Hypothalamus (tissue), 51 donors: ENCODE results near the gene ZMIZ1.

Source experiments
- DNase-seq, 51 donors: peaks; one replicate each; lab custom pipeline; 2025; lab: John Stamatoyannopoulos, UW

Gene ZMIZ1

DNA sequence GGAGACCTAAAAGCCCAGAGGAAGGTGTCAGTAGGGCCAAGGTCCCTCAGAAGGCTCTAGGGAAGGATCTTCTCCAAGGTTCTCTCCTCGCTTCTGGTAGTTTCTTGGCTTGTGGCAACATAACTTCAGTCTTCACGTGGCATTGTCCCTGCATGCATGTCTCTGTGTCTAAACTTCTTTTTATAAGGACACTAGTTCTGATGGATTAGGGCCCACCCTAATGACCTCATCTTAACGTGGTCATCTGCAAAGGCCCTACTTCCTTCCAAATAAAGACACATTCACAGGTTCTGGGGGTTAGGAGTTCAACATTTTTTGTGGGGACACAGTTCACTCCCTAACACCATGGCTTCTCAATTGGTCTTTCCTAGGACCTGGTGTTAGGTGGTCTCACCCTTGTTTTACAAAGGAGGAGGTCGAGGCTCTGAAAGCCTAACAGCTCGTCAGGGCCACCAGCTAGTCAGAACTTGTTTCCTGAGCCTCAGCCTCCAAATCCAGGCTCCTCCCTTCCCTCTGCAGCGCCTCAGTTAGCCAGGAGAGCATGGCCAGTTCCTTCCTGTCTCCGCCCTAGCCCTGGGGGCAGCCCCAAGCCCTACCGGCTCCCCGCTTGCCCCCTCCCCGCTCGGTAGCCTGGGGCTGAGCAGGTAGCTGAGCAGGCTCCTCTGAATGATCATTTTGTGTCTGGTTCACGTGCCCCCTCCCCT, 168.8 kb downstream of the ZMIZ1 start:
- no peak for DNase-seq

DNA sequence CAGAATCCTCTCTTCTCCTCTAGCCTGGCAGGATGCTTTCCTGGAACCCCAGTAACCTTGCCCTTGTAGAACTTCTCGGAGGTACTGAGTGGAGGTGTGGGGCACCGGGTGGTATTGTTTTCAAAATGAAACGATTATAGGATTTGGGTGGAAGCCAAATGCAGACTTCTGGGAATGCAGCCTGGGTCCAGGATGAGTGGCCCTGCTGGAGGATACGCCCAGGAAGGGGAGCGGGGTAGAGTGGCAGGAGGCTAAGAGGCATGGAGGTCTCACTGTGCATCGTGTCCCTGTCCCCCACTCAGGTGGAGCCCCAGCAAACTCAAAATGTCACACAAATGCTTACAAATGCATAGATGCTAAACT, 169.4 kb downstream of the ZMIZ1 start:
- DNase-seq: no peak

- no peak for DNase-seq
These were observed 169.8 kb downstream of the ZMIZ1 start for GRCh38 chr10:79238606-79239005.

DNA sequence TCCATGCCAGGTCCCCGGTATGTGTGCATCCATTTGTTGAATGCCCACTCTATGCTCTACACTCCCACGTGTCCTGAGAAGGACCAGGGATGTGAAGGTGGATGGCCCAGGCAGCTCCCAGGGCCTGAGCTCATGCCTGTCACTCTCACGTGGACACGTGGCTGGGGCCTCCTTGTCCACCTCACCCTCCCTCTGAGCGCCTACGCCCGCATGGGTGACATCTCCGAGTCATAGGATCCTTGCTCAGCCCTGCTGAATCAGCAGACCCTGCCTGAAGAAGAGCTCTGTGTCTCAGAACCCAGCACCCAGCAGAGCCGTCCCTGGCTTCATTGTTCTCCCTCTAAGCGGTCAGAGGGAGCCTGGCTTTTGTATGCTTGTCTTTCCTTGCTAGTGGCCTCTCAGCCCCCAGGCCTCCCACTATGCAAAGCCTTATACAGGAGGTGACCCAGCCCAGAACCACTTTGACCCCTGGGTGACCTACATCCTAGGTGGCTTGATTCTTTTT, 170.6 kb downstream of the ZMIZ1 start:
- DNase-seq: peak in 34 of 51 donors; percentile 35 to 87 (median 60)

DNA sequence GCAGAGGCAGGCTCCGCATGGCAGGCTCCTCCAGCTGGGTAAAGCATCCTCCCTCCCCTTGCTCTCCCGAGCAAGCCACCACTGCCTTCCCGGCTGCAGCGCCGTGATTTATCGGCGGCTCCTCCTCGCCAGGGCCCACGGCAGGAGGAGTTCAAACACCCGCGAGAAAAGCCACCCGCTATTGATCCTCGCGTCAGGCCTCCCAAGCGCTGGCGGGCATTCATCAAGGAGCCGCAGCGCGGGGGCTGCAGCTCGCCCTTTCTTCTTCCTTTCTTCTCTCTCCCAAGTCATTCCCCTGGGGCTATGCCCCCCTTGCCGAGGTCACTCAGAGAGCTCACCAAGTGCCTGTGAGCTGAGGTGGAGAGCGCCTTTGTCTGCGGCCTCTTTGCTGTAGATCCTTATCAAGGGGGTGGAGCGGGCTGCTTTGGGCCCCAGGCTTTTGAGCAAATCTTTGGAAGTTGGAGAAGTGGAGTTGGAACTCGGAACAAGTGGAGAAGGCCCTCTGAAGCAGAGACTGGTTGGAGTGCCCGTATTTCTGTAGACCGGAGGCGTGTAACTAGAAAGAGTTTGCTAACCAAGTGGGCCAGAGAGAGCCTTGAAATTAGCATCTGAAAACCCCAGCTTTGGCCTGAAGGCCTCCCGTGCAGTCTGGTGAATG, 171.3 kb downstream of the ZMIZ1 start:
- peak in 1 of 51 donors; percentile 34 for DNase-seq

DNA sequence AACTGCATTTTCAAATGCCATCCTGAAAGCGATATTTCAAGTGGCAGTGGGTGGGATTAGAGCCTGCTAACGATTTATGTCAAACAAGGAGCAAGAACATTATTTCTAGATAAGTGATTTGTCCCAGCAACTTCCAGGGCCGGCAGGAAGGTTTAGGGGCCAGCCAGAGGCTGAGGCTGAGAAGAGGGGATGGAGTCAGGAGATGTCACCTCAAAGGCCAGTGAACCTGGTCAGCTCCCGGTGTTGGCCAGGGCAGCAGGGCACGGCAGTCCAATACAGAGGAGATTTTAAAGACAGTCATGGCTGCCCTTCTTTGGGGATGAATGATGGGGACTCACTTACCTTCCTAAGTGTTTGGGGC, 172.8 kb downstream of the ZMIZ1 start:
- DNase-seq: no peak

DNA sequence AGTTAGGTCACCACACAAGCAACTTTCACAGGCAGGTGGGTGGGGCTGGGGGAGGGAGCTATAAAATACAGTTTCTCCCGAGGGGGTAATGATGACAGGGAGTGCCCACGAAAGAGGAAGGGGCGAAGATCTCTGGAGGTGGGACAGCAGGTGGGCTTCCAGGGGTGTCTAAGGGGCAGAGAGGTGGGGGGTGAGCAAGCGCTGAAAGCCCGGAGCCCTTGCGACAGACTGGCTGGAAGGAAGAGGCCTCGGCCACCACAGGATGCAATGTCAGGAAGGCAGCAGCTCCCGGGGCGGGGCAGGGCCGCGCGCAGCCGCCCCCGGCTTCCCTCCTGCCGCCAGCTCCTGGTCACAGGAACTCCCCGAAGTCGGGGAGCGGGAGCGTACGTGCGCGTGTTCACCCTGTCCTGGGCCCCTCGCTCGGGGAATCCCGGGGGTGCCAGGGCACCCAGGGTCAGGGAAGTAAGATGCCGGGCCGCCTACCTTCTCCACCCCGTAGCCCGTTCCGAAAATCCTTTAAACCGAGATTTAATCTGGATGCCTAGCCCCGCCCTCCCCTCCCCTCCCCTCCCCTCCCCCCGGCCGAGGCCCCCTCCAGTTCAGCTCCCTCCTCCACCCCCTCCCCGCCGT, 173.3 kb downstream of the ZMIZ1 start:
- DNase-seq: peak in 15 of 51 donors; percentile 31 to 75 (median 41)

GRCh38 chr10:79242620-79243152, 173.9 kb downstream of the ZMIZ1 start:
- DNase-seq: peak in 31 of 51 donors; percentile 26 to 80 (median 57)

- DNase-seq: peak in 40 of 51 donors; percentile 29 to 82 (median 60)
These were observed 174.7 kb downstream of the ZMIZ1 start for GRCh38 chr10:79243181-79244067.

DNA sequence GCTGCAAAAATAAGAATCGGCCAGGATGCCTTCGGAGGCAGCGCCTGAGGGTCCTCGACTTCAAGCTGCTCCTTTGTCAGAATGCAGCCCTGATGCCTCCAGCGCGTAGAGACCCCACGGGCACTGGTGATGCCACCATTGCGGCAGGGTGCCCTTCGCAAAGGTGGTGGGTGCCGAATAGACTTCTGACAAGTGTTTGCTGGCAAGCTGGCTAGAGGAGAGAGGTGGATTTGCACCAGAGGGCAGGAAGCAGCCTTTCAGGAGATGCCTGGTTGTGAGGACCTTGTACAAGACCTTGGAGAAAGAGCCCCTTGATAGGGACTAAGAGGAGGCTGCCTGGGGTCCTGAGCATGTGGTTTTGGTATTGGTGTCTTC, 175.3 kb downstream of the ZMIZ1 start:
- peak in 2 of 51 donors; percentile 67 to 69 for DNase-seq

DNA sequence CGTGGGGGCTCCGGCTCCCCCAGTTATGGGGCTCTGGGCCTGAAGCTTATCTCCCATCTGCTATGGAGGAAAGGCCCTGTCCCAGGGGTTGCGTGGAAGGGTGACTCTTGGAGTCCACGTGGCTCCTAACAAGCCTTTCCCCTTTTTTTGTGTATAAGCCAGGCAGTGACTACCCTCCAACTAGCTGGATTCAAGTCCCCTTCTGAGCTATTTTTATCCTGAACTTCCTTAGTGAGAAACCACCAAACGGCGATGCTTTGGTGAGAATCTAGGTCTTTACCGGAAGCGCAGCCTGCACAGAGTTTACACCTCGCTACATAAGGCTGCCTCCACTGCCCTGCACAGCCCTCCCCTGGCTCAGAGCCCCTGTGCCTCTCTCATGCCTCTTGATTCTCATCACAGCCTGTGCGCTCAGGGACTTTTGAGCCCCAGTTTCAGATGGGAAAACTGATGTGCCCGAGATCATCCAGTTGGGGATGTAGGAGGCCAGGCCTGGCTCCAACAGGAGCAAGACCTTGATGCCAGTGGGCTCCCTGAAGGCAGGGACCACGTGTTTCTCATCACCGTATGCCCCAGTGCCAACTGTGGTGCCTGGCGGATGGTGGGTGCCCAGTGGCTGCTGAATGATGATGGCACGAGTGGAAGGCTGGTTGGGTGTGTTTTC, 176.2 kb downstream of the ZMIZ1 start:
- DNase-seq: peak in 1 of 51 donors; percentile 46

GRCh38 chr10:79245539-79246208, 176.9 kb downstream of the ZMIZ1 start:
- no peak for DNase-seq

GRCh38 chr10:79246209-79246581, 177.4 kb downstream of the ZMIZ1 start:
- DNase-seq: peak in 45 of 51 donors; percentile 40 to 95 (median 81)

- DNase-seq: peak in 21 of 51 donors; percentile 41 to 86 (median 70)
These were observed 178.0 kb downstream of the ZMIZ1 start for GRCh38 chr10:79246606-79247275.

GRCh38 chr10:79247373-79248137, 178.8 kb downstream of the ZMIZ1 start:
- DNase-seq: no peak

DNA sequence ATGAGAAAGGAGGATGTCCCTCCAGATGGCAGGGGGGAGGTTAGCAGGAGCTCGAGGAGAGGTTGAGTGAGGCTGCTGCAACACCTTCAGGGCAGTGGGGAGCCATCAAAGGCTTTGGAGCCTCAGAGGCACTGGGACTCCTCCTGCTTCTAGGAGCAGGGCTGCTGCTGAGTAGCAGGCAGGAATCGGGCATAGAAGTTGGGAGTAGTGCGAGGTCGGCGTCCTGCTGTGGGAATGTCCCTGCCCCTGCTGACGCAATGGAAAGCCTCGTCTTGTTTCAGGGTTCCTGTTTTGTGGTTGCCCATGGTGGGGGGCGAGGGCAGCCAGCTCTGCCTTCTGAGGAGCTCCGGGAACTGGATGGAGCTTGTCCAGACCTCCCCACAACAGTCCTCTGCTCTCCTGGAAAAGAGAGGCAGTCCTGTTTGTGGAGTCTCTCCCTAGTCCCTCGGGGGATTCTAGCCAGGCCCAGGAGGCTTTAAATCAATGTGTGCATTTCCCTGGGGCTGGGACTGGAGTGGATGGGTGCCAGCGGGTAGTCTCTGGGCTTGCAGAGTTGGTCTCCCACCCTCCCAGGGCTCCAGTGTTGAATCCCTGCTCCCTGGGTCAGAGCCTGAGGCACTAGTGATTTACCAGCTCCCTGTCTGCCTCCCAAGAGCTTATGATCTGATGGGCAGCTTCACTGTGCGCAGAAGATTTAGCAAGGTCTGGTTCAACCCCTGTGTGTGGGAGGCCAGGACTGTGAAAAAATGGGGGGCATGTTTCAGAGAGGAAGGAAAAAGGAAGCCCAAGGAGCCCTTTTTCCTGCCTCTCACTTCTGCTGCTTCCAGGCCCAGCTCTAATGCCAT, 179.8 kb downstream of the ZMIZ1 start:
- peak in 36 of 51 donors; percentile 34 to 86 (median 61) for DNase-seq
